ENCODE results near the gene CHCHD1.
"Not testable (repeated sequence)": the region's sequence is repeated elsewhere in the genome, so short reads cannot be mapped to it uniquely, and the experiment has no call there.

The CHCHD1 gene

DNA sequence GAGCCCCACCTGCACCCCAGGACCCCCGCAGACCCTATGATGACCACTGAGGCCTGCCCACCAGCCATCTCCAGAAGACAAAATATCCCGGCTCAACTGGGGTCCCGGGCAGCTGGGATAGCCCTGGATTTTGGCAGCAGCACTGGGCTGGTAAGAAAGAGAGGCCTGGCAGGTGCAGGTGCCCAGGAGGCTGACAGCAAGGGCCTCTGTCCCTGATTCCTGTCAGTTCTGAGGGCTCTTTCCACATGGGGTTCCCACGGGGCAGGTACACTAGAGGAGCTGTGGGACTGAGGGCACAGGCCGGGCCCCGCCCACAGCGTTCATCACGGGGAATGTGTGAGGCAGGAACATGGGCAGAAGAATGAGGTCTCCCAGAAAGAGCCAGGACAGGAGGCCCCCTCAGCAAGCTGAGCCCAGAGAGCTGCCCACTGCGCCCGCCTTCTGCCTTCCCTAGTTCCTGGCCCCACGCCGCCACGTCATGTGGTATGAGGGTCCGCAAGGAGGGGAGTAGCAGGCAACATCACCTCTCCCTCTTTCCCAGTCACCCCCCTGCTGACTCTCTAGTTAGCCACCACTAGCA lies 42.4 kb downstream of the CHCHD1 start:
- Histone ChIP-seq H3K14ac (ENCODE audit: low read length) (no peak overlapping the region), H4K12ac (ENCODE audit: low read depth, low read length) (no peak overlapping the region), H2BK5ac (ENCODE audit: low read depth, low read length, poor library complexity) (no peak overlapping the region), H3K18ac (ENCODE audit: low read length) (no peak overlapping the region), H3K4me3 (ENCODE audit: low read depth, low read length) (no peak overlapping the region), H4K8ac (ENCODE audit: low read depth, low read length) (no peak overlapping the region), H3K27me3 (ENCODE audit: insufficient read depth, low read length) (no peaks in the 10 kb centered on the region), H3K4me2 (ENCODE audit: low read length) (no peak overlapping the region), H2AFZ (ENCODE audit: insufficient read depth, low read length, poor library complexity) (no peak overlapping the region), H3K23ac (ENCODE audit: low read length) (no peak overlapping the region), H3K27ac (ENCODE audit: low read depth, low read length) (no peak overlapping the region), H3K36me3 (ENCODE audit: control insufficient read depth in 1 of 2, insufficient read depth in 2 of 2, low read length in 2 of 2) (peaks cover 19 to 25% of the 10 kb centered on the region in 2 experiments), H3K4me1 (ENCODE audit: control insufficient read depth in 1 of 2, insufficient read depth in 2 of 2, low read length in 2 of 2) (no peaks in the 10 kb centered on the region), H3K79me2 (ENCODE audit: control insufficient read depth, insufficient read depth, low read length, poor library complexity) (no peaks in the 10 kb centered on the region), H2AK5ac (ENCODE audit: low read length) (no peak overlapping the region), H2BK120ac (ENCODE audit: insufficient read depth, low read length, poor library complexity) (no peak overlapping the region), H3K4ac (ENCODE audit: low read depth, low read length) (no peak overlapping the region), H3K9me3 (ENCODE audit: insufficient read depth, low read depth, low read length) (peaks cover 2% of the 10 kb centered on the region), H3K79me1 (ENCODE audit: low read length) (no peaks in the 10 kb centered on the region), H3K9ac (ENCODE audit: low read length) (no peak overlapping the region), H4K91ac (ENCODE audit: low read depth, low read length) (no peak overlapping the region), H2BK12ac (ENCODE audit: low read length) (no peak overlapping the region)
- WGBS (ENCODE audit: extremely low coverage, insufficient coverage, insufficient read length): no CpG with 5 or more reads among the region's 14 CpGs
- DNase-seq: no peak

DNA sequence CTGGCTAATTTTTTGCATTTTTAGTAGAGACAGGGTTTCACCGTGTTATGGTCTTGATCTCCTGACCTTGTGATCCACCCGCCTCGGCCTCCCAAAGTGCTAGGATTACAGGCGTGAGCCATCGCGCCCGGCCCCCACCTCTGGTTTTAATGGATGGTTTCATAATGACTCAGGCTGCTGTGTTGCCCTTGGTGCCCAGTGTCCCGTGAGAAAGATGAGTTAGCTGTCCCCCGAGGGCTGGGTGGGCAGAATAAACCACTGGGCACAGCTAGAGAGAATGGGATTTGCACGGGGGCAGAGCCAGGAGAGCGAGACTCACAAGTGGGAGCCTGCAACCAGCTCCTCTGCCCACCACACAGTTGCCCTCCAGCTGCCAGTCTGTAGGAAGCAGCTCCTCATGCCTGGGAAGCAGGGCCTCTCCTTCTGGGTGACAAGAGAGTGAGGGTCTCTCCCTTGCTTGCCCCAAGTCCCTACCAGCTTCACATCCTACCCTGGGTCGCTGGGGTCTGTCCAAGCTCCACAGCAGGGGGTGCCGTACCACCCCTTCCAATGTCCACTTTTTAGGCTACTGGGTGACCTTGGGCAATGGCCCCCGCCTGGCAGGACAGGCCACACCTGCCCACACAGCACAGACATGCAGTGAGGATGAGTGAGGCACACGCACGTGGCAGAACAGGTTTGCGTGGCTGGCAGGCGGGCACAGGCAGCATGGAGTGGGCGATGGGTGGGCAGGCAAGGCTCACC lies 45.7 kb downstream of the CHCHD1 start:
- Histone ChIP-seq H2AK5ac (ENCODE audit: low read length) (no peak overlapping the region), H3K14ac (ENCODE audit: low read length) (no peak overlapping the region), H3K9me3 (ENCODE audit: insufficient read depth, low read depth, low read length) (peaks cover 2% of the 10 kb centered on the region), H3K36me3 (ENCODE audit: control insufficient read depth in 1 of 2, insufficient read depth in 2 of 2, low read length in 2 of 2) (peaks cover 15 to 25% of the 10 kb centered on the region in 2 experiments), H3K27me3 (ENCODE audit: insufficient read depth, low read length) (no peaks in the 10 kb centered on the region), H3K27ac (ENCODE audit: low read depth, low read length) (no peak overlapping the region), H3K4me3 (ENCODE audit: low read depth, low read length) (no peak overlapping the region), H2BK5ac (ENCODE audit: low read depth, low read length, poor library complexity) (no peak overlapping the region), H3K4me2 (ENCODE audit: low read length) (no peak overlapping the region), H4K91ac (ENCODE audit: low read depth, low read length) (no peak overlapping the region), H4K8ac (ENCODE audit: low read depth, low read length) (no peak overlapping the region), H2BK120ac (ENCODE audit: insufficient read depth, low read length, poor library complexity) (no peak overlapping the region), H3K18ac (ENCODE audit: low read length) (no peak overlapping the region), H4K12ac (ENCODE audit: low read depth, low read length) (no peak overlapping the region), H3K9ac (ENCODE audit: low read length) (no peak overlapping the region), H2BK12ac (ENCODE audit: low read length) (no peak overlapping the region), H3K4me1 (ENCODE audit: control insufficient read depth in 1 of 2, insufficient read depth in 2 of 2, low read length in 2 of 2) (no peaks in the 10 kb centered on the region), H3K79me1 (ENCODE audit: low read length) (no peaks in the 10 kb centered on the region), H2AFZ (ENCODE audit: insufficient read depth, low read length, poor library complexity) (no peak overlapping the region), H3K4ac (ENCODE audit: low read depth, low read length) (no peak overlapping the region), H3K23ac (ENCODE audit: low read length) (no peak overlapping the region), H3K79me2 (ENCODE audit: control insufficient read depth, insufficient read depth, low read length, poor library complexity) (no peaks in the 10 kb centered on the region)
- no peak for DNase-seq
- WGBS (ENCODE audit: extremely low coverage, insufficient coverage, insufficient read length): no CpG with 5 or more reads among the region's 19 CpGs

DNA sequence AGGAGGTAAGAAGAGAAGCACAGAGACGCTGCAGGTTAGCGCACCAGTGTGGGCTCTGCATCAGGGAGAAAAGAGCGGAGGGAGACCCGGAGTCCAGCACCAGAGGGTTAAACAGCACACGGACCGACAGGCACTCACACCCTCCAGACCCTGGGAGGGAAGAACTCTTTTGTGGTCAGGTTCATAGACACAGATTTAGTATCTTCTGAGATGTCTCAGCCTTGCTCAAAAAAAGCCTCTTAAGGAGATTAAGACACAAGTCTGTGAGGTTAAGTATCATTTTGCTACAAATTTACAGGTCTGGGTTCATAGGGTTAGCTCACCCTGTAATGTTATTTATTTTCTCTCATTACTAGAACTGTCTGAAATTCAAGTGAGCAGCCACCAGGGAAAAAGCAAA lies 46.3 kb downstream of the CHCHD1 start:
- WGBS (ENCODE audit: extremely low coverage, insufficient coverage, insufficient read length): no CpG with 5 or more reads among the region's 6 CpGs
- DNase-seq: no peak
- Histone ChIP-seq H3K79me2 (ENCODE audit: control insufficient read depth, insufficient read depth, low read length, poor library complexity) (no peaks in the 10 kb centered on the region), H2BK5ac (ENCODE audit: low read depth, low read length, poor library complexity) (no peak overlapping the region), H3K27me3 (ENCODE audit: insufficient read depth, low read length) (no peaks in the 10 kb centered on the region), H3K18ac (ENCODE audit: low read length) (no peak overlapping the region), H2BK120ac (ENCODE audit: insufficient read depth, low read length, poor library complexity) (no peak overlapping the region), H4K8ac (ENCODE audit: low read depth, low read length) (no peak overlapping the region), H2BK12ac (ENCODE audit: low read length) (no peak overlapping the region), H3K9ac (ENCODE audit: low read length) (no peak overlapping the region), H2AK5ac (ENCODE audit: low read length) (no peak overlapping the region), H3K4me3 (ENCODE audit: low read depth, low read length) (no peak overlapping the region), H3K14ac (ENCODE audit: low read length) (no peak overlapping the region), H3K4me2 (ENCODE audit: low read length) (no peak overlapping the region), H3K27ac (ENCODE audit: low read depth, low read length) (no peak overlapping the region), H3K4ac (ENCODE audit: low read depth, low read length) (no peak overlapping the region), H3K36me3 (ENCODE audit: control insufficient read depth in 1 of 2, insufficient read depth in 2 of 2, low read length in 2 of 2) (peaks cover 15 to 25% of the 10 kb centered on the region in 2 experiments), H3K79me1 (ENCODE audit: low read length) (no peaks in the 10 kb centered on the region), H4K91ac (ENCODE audit: low read depth, low read length) (no peak overlapping the region), H3K23ac (ENCODE audit: low read length) (no peak overlapping the region), H3K4me1 (ENCODE audit: control insufficient read depth in 1 of 2, insufficient read depth in 2 of 2, low read length in 2 of 2) (no peaks in the 10 kb centered on the region), H2AFZ (ENCODE audit: insufficient read depth, low read length, poor library complexity) (no peak overlapping the region), H4K12ac (ENCODE audit: low read depth, low read length) (no peak overlapping the region), H3K9me3 (ENCODE audit: insufficient read depth, low read depth, low read length) (peaks cover 2% of the 10 kb centered on the region)

DNA sequence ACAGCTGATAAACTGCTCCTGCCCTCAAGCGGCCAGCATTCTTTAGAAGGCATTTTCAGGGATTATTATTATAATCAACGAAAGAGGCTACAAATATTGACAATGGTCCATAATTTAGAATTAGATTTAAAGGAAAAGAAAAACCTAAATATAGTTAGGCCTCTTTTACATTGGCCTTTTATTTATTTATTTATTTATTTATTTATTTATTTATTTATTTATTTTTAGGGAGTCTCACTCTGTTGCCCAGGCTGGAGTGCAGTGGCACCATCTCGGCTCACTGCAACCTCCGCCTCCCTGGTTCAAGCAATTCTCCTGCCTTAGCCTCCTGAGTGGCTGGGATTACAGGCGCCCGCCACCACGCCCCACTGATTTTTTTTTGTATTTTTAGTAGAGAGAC lies 47.2 kb downstream of the CHCHD1 start:
- not testable (repeated sequence) for H3K4ac ChIP-seq (ENCODE audit: low read depth, low read length); H3K4me1 ChIP-seq (ENCODE audit: control insufficient read depth in 1 of 2, insufficient read depth in 2 of 2, low read length in 2 of 2); H3K23ac ChIP-seq (ENCODE audit: low read length); H3K27me3 ChIP-seq (ENCODE audit: insufficient read depth, low read length); H4K12ac ChIP-seq (ENCODE audit: low read depth, low read length); DNase-seq; H4K8ac ChIP-seq (ENCODE audit: low read depth, low read length); H3K79me1 ChIP-seq (ENCODE audit: low read length); H3K9me3 ChIP-seq (ENCODE audit: insufficient read depth, low read depth, low read length); H3K14ac ChIP-seq (ENCODE audit: low read length); H3K4me2 ChIP-seq (ENCODE audit: low read length); H2AK5ac ChIP-seq (ENCODE audit: low read length); H2BK120ac ChIP-seq (ENCODE audit: insufficient read depth, low read length, poor library complexity); H2BK5ac ChIP-seq (ENCODE audit: low read depth, low read length, poor library complexity); H2BK12ac ChIP-seq (ENCODE audit: low read length); H3K79me2 ChIP-seq (ENCODE audit: control insufficient read depth, insufficient read depth, low read length, poor library complexity); H3K18ac ChIP-seq (ENCODE audit: low read length); H3K9ac ChIP-seq (ENCODE audit: low read length); H3K27ac ChIP-seq (ENCODE audit: low read depth, low read length); H2AFZ ChIP-seq (ENCODE audit: insufficient read depth, low read length, poor library complexity); H4K91ac ChIP-seq (ENCODE audit: low read depth, low read length); H3K4me3 ChIP-seq (ENCODE audit: low read depth, low read length)
- H3K36me3 ChIP-seq (ENCODE audit: control insufficient read depth in 1 of 2, insufficient read depth in 2 of 2, low read length in 2 of 2): peaks cover 11 to 20% of the 10 kb centered on the region in 2 experiments
- WGBS (ENCODE audit: extremely low coverage, insufficient coverage, insufficient read length): no CpG with 5 or more reads among the region's 7 CpGs

Measured in trophoblast cell (in vitro differentiated cells and primary cell).